ENCODE measurements around the gene HDGFL2.

HDGFL2 gene

GRCh38 chr19:4437103-4437502 is 35.0 kb upstream of the HDGFL2 start:
- H3K4me3 ChIP-seq (ENCODE audit: control insufficient read depth, low read depth, low read length) = no peak overlapping the region
- no peak for DNase-seq (ENCODE audit: low read depth)
- no peak for TF ChIP-seq CTCF (conservative IDR thresholded peaks at IDR 0.05; ENCODE audit: control insufficient read depth, insufficient read depth, low read depth, low read length)

GRCh38 chr19:4439243-4439642 is 32.9 kb upstream of the HDGFL2 start:
- no peak for DNase-seq (ENCODE audit: low read depth)
- no peak overlapping the region for H3K4me3 ChIP-seq (ENCODE audit: control insufficient read depth, low read depth, low read length)

GRCh38 chr19:4441994-4442818 is 29.9 kb upstream of the HDGFL2 start:
- no peak for DNase-seq (ENCODE audit: low read depth)
- H3K4me3 ChIP-seq (ENCODE audit: control insufficient read depth, low read depth, low read length) = no peak overlapping the region
- no peak for TF ChIP-seq CTCF (conservative IDR thresholded peaks at IDR 0.05; ENCODE audit: control insufficient read depth, insufficient read depth, low read depth, low read length)

More at GRCh38 chr19:4439243-4439642, 32.9 kb upstream of the HDGFL2 start:
- TF ChIP-seq CTCF (conservative IDR thresholded peaks at IDR 0.05; ENCODE audit: control insufficient read depth, insufficient read depth, low read depth, low read length) = no peak

GRCh38 chr19:4442819-4443146 is 29.3 kb upstream of the HDGFL2 start:
- no peak for DNase-seq (ENCODE audit: low read depth)
- no peak for TF ChIP-seq CTCF (conservative IDR thresholded peaks at IDR 0.05; ENCODE audit: control insufficient read depth, insufficient read depth, low read depth, low read length)
- no peak overlapping the region for H3K4me3 ChIP-seq (ENCODE audit: control insufficient read depth, low read depth, low read length)

- no peak for DNase-seq (ENCODE audit: low read depth)
- H3K4me3 ChIP-seq (ENCODE audit: control insufficient read depth, low read depth, low read length) = no peak overlapping the region
- TF ChIP-seq CTCF (conservative IDR thresholded peaks at IDR 0.05; ENCODE audit: control insufficient read depth, insufficient read depth, low read depth, low read length) = no peak
Observed at GRCh38 chr19:4443188-4443587, 28.9 kb upstream of the HDGFL2 start.

- no peak overlapping the region for H3K4me3 ChIP-seq (ENCODE audit: control insufficient read depth, low read depth, low read length)
- no peak for DNase-seq (ENCODE audit: low read depth)
- TF ChIP-seq CTCF (conservative IDR thresholded peaks at IDR 0.05; ENCODE audit: control insufficient read depth, insufficient read depth, low read depth, low read length) = no peak
Observed at GRCh38 chr19:4443966-4444764, 27.9 kb upstream of the HDGFL2 start.

Data from fibroblast of mammary gland (primary cell).